ENCODE data around the gene HYLS1.

- TF ChIP-seq, protein P1, sequence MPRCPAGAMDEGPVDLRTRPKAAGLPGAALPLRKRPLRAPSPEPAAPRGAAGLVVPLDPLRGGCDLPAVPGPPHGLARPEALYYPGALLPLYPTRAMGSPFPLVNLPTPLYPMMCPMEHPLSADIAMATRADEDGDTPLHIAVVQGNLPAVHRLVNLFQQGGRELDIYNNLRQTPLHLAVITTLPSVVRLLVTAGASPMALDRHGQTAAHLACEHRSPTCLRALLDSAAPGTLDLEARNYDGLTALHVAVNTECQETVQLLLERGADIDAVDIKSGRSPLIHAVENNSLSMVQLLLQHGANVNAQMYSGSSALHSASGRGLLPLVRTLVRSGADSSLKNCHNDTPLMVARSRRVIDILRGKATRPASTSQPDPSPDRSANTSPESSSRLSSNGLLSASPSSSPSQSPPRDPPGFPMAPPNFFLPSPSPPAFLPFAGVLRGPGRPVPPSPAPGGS (IDR thresholded peaks at IDR 0.05): no peak
- TF ChIP-seq, protein P2, sequence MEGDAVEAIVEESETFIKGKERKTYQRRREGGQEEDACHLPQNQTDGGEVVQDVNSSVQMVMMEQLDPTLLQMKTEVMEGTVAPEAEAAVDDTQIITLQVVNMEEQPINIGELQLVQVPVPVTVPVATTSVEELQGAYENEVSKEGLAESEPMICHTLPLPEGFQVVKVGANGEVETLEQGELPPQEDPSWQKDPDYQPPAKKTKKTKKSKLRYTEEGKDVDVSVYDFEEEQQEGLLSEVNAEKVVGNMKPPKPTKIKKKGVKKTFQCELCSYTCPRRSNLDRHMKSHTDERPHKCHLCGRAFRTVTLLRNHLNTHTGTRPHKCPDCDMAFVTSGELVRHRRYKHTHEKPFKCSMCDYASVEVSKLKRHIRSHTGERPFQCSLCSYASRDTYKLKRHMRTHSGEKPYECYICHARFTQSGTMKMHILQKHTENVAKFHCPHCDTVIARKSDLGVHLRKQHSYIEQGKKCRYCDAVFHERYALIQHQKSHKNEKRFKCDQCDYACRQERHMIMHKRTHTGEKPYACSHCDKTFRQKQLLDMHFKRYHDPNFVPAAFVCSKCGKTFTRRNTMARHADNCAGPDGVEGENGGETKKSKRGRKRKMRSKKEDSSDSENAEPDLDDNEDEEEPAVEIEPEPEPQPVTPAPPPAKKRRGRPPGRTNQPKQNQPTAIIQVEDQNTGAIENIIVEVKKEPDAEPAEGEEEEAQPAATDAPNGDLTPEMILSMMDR (IDR thresholded peaks at IDR 0.05): no peak
- TF ChIP-seq ZSCAN20 (CRISPR knock-in tag; IDR thresholded peaks at IDR 0.05): no peak
Measured at GRCh38 chr11:125932301-125932700, 44.8 kb downstream of the HYLS1 start.
